ENCODE measurements around the gene CACNA1B.

DNA sequence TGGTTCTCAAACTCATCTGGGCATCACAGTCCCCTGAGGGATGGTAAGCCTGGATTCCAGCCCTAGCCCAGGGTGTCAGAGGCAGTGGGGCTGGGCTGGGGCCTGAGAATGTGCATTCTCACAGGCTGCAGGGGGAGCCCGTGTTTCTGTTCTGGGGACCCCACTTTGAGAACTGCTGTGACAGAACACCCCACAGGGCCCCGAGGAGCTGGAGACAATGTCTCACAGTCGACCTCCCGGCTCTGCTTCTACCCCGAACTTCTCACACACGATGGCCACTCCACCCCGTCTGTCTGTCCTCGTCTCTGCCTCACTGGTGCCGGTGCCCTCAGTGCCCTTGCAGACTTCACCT is 130.0 kb downstream of the CACNA1B start:
- TF ChIP-seq CTCF (IDR thresholded peaks at IDR 0.05), result no peak
- TF ChIP-seq POLR2AphosphoS5 (IDR thresholded peaks at IDR 0.05), result no peak
- TF ChIP-seq POLR2A (IDR thresholded peaks at IDR 0.05), result no peak

Data from gastroesophageal sphincter (tissue), 3 donors.